ENCODE data around the gene DNAAF6.

The DNAAF6 gene

DNA sequence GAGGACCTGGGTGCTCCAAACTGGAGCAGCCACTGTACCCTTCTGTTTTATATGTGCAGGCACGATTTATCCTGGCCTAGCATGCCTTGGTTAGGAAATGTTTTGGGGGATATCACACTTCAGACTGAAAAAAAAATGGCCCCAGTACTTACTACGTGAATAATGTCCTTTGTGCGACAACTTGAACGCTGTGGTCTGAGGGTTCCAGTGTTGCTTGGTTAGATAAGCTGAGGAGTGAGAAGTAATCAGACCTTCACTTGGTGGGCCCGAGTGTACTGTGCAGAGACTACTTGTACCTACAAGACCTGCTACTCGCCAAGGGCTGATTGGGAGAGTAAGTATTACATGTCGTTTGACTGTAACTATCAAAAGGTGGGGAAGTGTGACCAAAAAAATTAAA is 678 bp downstream of the DNAAF6 start:
- Histone ChIP-seq H3K56ac (ENCODE audit: low read length) (no peak overlapping the region), H3K27me3 (ENCODE audit: insufficient read depth, low read length, poor library complexity) (no peaks in the 10 kb centered on the region), H3K79me2 (ENCODE audit: control insufficient read depth, insufficient read depth, low read length) (no peaks in the 10 kb centered on the region), H3K4me2 (ENCODE audit: low read length) (no peak overlapping the region), H4K8ac (ENCODE audit: low read depth, low read length) (no peak overlapping the region), H3K4me1 (ENCODE audit: control insufficient read depth, low read depth, low read length) (no peaks in the 10 kb centered on the region), H3K18ac (ENCODE audit: low read length) (no peak overlapping the region), H2BK15ac (replicated peaks; ENCODE audit: low read depth) (no peak overlapping the region), H4K5ac (ENCODE audit: low read length) (no peak overlapping the region), H3K4me3 (ENCODE audit: low read length) (no peak overlapping the region), H3K9ac (ENCODE audit: low read length) (no peak overlapping the region), H2AK5ac (ENCODE audit: low read length) (no peak overlapping the region), H2BK120ac (ENCODE audit: low read depth, low read length) (no peak overlapping the region), H3K4ac (ENCODE audit: low read depth, low read length) (no peak overlapping the region), H3K27ac (ENCODE audit: low read depth, low read length) (no peak overlapping the region), H3K23ac (ENCODE audit: low read length) (no peak overlapping the region), H2BK5ac (ENCODE audit: low read length) (no peak overlapping the region), H3K36me3 (ENCODE audit: control insufficient read depth, insufficient read depth, low read length) (no peaks in the 10 kb centered on the region), H3K79me1 (ENCODE audit: low read length) (no peaks in the 10 kb centered on the region)
- DNase-seq, result no peak
- no CpG with 5 or more reads among the region's 7 CpGs for WGBS (ENCODE audit: extremely low coverage, insufficient coverage, low lambda C conversion rate)

DNA sequence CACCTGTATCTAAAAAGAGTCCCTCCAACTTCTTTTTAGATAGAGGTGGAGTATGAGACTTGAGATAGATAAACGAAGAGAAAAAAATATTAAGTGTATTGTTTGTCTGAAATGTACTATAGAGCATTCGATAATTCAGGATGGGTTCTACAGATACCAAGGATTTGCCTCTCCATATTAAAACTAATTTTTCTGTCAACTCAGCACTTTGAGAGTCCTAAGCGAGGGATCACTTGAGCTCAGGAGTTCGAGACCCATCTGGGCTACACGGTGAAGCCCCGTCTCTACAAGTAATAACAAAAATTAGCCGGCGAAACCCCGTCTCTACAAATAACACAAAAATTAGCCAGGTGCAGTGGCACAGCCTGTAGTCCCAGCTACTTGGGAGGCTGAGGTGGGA is 1.5 kb downstream of the DNAAF6 start:
- Histone ChIP-seq H4K8ac (ENCODE audit: low read depth, low read length) (no peak overlapping the region), H3K56ac (ENCODE audit: low read length) (no peak overlapping the region), H3K27ac (ENCODE audit: low read depth, low read length) (no peak overlapping the region), H2BK15ac (replicated peaks; ENCODE audit: low read depth) (no peak overlapping the region), H3K79me2 (ENCODE audit: control insufficient read depth, insufficient read depth, low read length) (no peaks in the 10 kb centered on the region), H3K4me2 (ENCODE audit: low read length) (no peak overlapping the region), H3K79me1 (ENCODE audit: low read length) (no peaks in the 10 kb centered on the region), H3K18ac (ENCODE audit: low read length) (no peak overlapping the region), H4K5ac (ENCODE audit: low read length) (no peak overlapping the region), H3K9ac (ENCODE audit: low read length) (no peak overlapping the region), H2BK5ac (ENCODE audit: low read length) (no peak overlapping the region), H3K4ac (ENCODE audit: low read depth, low read length) (no peak overlapping the region), H3K4me1 (ENCODE audit: control insufficient read depth, low read depth, low read length) (no peaks in the 10 kb centered on the region), H3K23ac (ENCODE audit: low read length) (no peak overlapping the region), H2BK120ac (ENCODE audit: low read depth, low read length) (no peak overlapping the region), H2AK5ac (ENCODE audit: low read length) (no peak overlapping the region), H3K27me3 (ENCODE audit: insufficient read depth, low read length, poor library complexity) (no peaks in the 10 kb centered on the region), H3K4me3 (ENCODE audit: low read length) (no peak overlapping the region), H3K36me3 (ENCODE audit: control insufficient read depth, insufficient read depth, low read length) (no peaks in the 10 kb centered on the region)
- DNase-seq, result no peak
- WGBS (ENCODE audit: extremely low coverage, insufficient coverage, low lambda C conversion rate), result no CpG with 5 or more reads among the region's 9 CpGs

DNA sequence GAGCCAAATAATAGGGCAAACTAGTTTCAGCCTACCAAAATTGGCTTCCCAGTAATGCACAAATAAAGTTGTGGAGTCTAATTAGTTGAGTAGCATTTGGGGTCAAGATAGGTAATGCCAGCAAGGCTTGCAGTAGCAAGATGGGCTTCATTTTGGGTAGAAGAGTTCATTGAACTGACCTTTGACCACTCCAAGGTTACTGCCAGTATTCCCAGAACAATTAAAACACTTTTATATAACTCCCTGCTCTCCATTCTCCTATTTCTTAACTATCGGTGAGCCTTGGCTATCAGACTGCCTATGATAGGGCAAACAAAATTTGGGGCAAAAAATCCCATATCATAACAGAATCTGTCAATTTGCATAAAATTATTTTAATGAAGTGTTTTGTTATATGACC is 7.1 kb downstream of the DNAAF6 start:
- H3K27me3 ChIP-seq (ENCODE audit: insufficient read depth, low read length, poor library complexity), result no peaks in the 10 kb centered on the region
- no peak overlapping the region for H3K23ac ChIP-seq (ENCODE audit: low read length)
- H3K56ac ChIP-seq (ENCODE audit: low read length), result no peak overlapping the region
- no peaks in the 10 kb centered on the region for H3K79me1 ChIP-seq (ENCODE audit: low read length)
- no peak overlapping the region for H3K27ac ChIP-seq (ENCODE audit: low read depth, low read length)
- H3K4ac ChIP-seq (ENCODE audit: low read depth, low read length), result no peak overlapping the region
- no peak overlapping the region for H3K18ac ChIP-seq (ENCODE audit: low read length)
- DNase-seq, result no peak
- no peak overlapping the region for H2BK5ac ChIP-seq (ENCODE audit: low read length)
- H3K79me2 ChIP-seq (ENCODE audit: control insufficient read depth, insufficient read depth, low read length), result no peaks in the 10 kb centered on the region
- H2BK15ac ChIP-seq (replicated peaks; ENCODE audit: low read depth), result no peak overlapping the region
- no peak overlapping the region for H3K4me2 ChIP-seq (ENCODE audit: low read length)
- H2BK120ac ChIP-seq (ENCODE audit: low read depth, low read length), result no peak overlapping the region
- no peaks in the 10 kb centered on the region for H3K4me1 ChIP-seq (ENCODE audit: control insufficient read depth, low read depth, low read length)
- no peak overlapping the region for H4K8ac ChIP-seq (ENCODE audit: low read depth, low read length)
- no peak overlapping the region for H3K9ac ChIP-seq (ENCODE audit: low read length)
- no peaks in the 10 kb centered on the region for H3K36me3 ChIP-seq (ENCODE audit: control insufficient read depth, insufficient read depth, low read length)
- no peak overlapping the region for H2AK5ac ChIP-seq (ENCODE audit: low read length)
- no peak overlapping the region for H4K5ac ChIP-seq (ENCODE audit: low read length)
- no CpG with 5 or more reads among the region's 1 CpG for WGBS (ENCODE audit: extremely low coverage, insufficient coverage, low lambda C conversion rate)
- no peak overlapping the region for H3K4me3 ChIP-seq (ENCODE audit: low read length)

DNA sequence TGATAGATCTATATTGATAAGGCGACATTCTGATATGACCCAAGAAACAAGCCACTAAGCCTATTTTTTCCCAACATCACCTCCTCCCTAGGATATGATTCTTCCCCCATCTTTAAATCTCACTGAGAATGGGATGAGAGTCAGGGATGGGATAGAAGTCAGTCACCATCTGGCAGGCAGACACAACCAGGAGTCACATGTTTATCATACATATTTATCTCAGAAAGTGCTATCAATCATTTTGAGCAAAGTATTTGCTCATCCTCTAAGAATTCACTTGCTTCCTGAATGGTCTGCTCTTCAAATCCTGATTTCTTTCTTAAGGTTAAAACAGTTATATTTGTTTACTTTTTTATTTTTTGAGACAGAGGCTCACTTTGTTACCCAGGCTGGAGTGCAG is 20.3 kb downstream of the DNAAF6 start:
- Histone ChIP-seq H3K27ac (ENCODE audit: low read depth, low read length) (no peak overlapping the region), H2AK5ac (ENCODE audit: low read length) (no peak overlapping the region), H3K79me1 (ENCODE audit: low read length) (no peaks in the 10 kb centered on the region), H3K4me3 (ENCODE audit: low read length) (no peak overlapping the region), H4K5ac (ENCODE audit: low read length) (no peak overlapping the region), H3K23ac (ENCODE audit: low read length) (no peak overlapping the region), H3K36me3 (ENCODE audit: control insufficient read depth, insufficient read depth, low read length) (no peaks in the 10 kb centered on the region), H3K4me2 (ENCODE audit: low read length) (no peak overlapping the region), H2BK15ac (replicated peaks; ENCODE audit: low read depth) (no peak overlapping the region), H2BK5ac (ENCODE audit: low read length) (no peak overlapping the region), H3K56ac (ENCODE audit: low read length) (no peak overlapping the region), H4K8ac (ENCODE audit: low read depth, low read length) (no peak overlapping the region), H3K4ac (ENCODE audit: low read depth, low read length) (no peak overlapping the region), H3K18ac (ENCODE audit: low read length) (no peak overlapping the region), H2BK120ac (ENCODE audit: low read depth, low read length) (no peak overlapping the region), H3K27me3 (ENCODE audit: insufficient read depth, low read length, poor library complexity) (no peaks in the 10 kb centered on the region), H3K9ac (ENCODE audit: low read length) (no peak overlapping the region), H3K79me2 (ENCODE audit: control insufficient read depth, insufficient read depth, low read length) (no peaks in the 10 kb centered on the region), H3K4me1 (ENCODE audit: control insufficient read depth, low read depth, low read length) (no peaks in the 10 kb centered on the region)
- WGBS (ENCODE audit: extremely low coverage, insufficient coverage, low lambda C conversion rate), result no CpG with 5 or more reads among the region's 1 CpG
- DNase-seq, result no peak

DNA sequence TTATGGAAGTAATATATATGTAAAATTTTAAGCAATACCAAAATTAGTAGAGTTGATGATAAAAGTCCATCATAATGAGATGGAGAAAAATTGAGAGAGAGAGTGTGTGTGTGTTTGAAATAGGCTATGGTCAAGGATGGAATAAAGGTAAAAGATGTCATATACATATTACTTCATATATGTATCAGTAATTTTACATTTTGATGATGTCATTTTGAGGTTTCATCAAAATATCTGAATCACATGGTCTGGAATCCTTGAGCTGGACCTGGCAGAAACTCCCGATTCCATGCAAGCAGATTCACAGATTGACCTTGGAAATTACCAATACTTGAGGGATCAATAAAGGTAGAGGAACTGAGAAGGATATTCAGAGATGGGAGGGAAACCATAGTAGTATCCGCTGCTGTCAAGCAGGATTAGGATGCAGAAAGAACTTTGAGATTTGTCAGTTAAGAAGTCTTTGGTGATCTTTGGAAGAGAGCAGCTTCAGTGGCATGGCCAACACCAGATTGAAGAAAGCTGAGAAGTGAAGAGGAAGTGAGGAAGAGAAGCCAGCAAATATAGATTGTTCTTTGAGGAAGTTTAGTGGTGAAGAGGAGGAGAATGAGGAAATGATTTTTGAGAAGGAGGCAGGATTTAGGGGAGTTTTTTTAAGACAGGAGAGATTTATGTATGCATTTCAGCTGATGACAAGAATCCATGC is 21.5 kb downstream of the DNAAF6 start:
- no peak overlapping the region for H4K5ac ChIP-seq (ENCODE audit: low read length)

DNA sequence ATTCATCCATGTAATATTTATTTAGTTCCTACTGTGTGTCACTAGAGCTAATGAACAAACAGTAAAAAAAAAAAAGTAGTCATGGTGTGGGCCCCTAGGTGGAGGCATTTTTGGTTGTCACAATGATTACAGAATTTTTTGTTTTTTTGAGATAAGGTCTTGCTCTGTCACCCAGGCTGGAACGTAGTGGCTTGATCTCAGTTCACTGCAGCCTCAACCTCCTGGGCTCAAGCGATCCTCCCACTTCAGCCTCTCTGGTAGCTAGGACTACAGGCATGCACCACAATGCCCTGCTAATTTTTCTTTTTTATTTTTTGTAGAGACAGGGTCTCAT is 22.0 kb downstream of the DNAAF6 start:
- H3K18ac ChIP-seq (ENCODE audit: low read length), result no peak overlapping the region
- H3K4me3 ChIP-seq (ENCODE audit: low read length), result no peak overlapping the region
- no peak overlapping the region for H2AK5ac ChIP-seq (ENCODE audit: low read length)
- no peaks in the 10 kb centered on the region for H3K4me1 ChIP-seq (ENCODE audit: control insufficient read depth, low read depth, low read length)
- no peaks in the 10 kb centered on the region for H3K79me1 ChIP-seq (ENCODE audit: low read length)
- DNase-seq, result no peak
- H4K5ac ChIP-seq (ENCODE audit: low read length), result no peak overlapping the region
- WGBS (ENCODE audit: extremely low coverage, insufficient coverage, low lambda C conversion rate), result no CpG with 5 or more reads among the region's 2 CpGs
- H2BK15ac ChIP-seq (replicated peaks; ENCODE audit: low read depth), result no peak overlapping the region
- no peak overlapping the region for H2BK5ac ChIP-seq (ENCODE audit: low read length)
- H3K27ac ChIP-seq (ENCODE audit: low read depth, low read length), result no peak overlapping the region
- H2BK120ac ChIP-seq (ENCODE audit: low read depth, low read length), result no peak overlapping the region
- no peaks in the 10 kb centered on the region for H3K36me3 ChIP-seq (ENCODE audit: control insufficient read depth, insufficient read depth, low read length)
- no peak overlapping the region for H3K4me2 ChIP-seq (ENCODE audit: low read length)
- no peak overlapping the region for H3K4ac ChIP-seq (ENCODE audit: low read depth, low read length)
- H4K8ac ChIP-seq (ENCODE audit: low read depth, low read length), result no peak overlapping the region
- no peaks in the 10 kb centered on the region for H3K79me2 ChIP-seq (ENCODE audit: control insufficient read depth, insufficient read depth, low read length)
- no peak overlapping the region for H3K56ac ChIP-seq (ENCODE audit: low read length)
- no peak overlapping the region for H3K23ac ChIP-seq (ENCODE audit: low read length)
- H3K27me3 ChIP-seq (ENCODE audit: insufficient read depth, low read length, poor library complexity), result no peaks in the 10 kb centered on the region
- H3K9ac ChIP-seq (ENCODE audit: low read length), result no peak overlapping the region

More for the DNA sequence above, 21.5 kb downstream of the DNAAF6 start:
- Histone ChIP-seq H3K56ac (ENCODE audit: low read length) (no peak overlapping the region), H2BK120ac (ENCODE audit: low read depth, low read length) (no peak overlapping the region), H3K23ac (ENCODE audit: low read length) (no peak overlapping the region), H3K18ac (ENCODE audit: low read length) (no peak overlapping the region), H4K8ac (ENCODE audit: low read depth, low read length) (no peak overlapping the region), H2AK5ac (ENCODE audit: low read length) (no peak overlapping the region), H3K4ac (ENCODE audit: low read depth, low read length) (no peak overlapping the region), H3K9ac (ENCODE audit: low read length) (no peak overlapping the region), H3K27ac (ENCODE audit: low read depth, low read length) (no peak overlapping the region), H3K4me2 (ENCODE audit: low read length) (no peak overlapping the region), H3K79me2 (ENCODE audit: control insufficient read depth, insufficient read depth, low read length) (no peaks in the 10 kb centered on the region), H2BK5ac (ENCODE audit: low read length) (no peak overlapping the region), H3K4me1 (ENCODE audit: control insufficient read depth, low read depth, low read length) (no peaks in the 10 kb centered on the region), H3K36me3 (ENCODE audit: control insufficient read depth, insufficient read depth, low read length) (no peaks in the 10 kb centered on the region), H3K79me1 (ENCODE audit: low read length) (no peaks in the 10 kb centered on the region), H3K27me3 (ENCODE audit: insufficient read depth, low read length, poor library complexity) (no peaks in the 10 kb centered on the region), H3K4me3 (ENCODE audit: low read length) (no peak overlapping the region), H2BK15ac (replicated peaks; ENCODE audit: low read depth) (no peak overlapping the region)
- WGBS (ENCODE audit: extremely low coverage, insufficient coverage, low lambda C conversion rate), result no CpG with 5 or more reads among the region's 2 CpGs
- DNase-seq, result no peak
